ENCODE data around the gene CCDC13.

The CCDC13 gene

DNA sequence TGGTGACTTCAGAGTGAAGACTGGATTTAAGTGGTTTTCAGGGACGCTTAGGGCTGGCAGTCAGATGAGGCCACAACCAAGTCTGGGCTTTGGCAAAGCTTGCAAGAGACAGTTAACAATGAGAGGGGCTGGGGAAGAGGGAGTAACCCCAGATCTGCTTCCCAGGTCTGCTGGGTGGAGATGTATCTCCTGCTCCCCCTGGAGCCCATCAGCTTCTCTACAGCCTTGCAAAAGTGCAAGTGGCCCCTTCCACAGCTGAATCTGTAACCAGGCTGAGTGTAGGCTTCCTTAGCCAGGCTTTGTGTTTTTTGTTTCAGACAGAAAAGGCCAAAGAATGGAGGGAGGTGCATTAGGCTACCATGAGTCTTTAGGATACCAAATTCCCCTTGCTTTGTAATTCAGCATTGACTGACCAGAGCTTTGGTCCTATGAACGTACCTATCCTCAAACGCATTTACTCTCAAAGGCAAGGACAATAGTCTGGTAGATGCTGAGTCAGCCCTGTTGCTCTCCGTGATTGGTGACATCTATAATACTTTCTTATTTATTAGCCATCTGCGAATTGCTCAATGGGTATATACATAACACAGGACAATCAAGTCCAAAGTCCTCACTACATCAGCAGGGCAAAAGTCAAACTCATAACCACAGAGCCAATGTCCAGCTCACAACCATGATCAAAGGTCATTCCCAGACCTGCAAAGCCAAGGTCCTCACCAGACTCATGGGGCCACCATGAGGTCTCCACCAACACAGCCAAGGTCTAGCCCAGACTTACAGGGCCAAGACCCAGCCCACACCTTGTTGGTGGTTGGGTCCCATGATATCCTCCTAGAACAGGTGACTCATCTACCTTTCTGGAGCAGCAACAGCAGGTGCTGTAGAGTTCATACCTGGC lies 17.1 kb downstream of the CCDC13 start:
- Histone ChIP-seq H3K4me1 (ENCODE audit: control extremely low read depth in 1 of 4, control insufficient read depth in 4 of 4, insufficient read depth in 4 of 4, low read length in 3 of 4) (peaks cover 0 to under 1% (median 0%) of the 10 kb centered on the region in 4 experiments), H3K36me3 (ENCODE audit: control insufficient read depth in 4 of 4, insufficient read depth in 4 of 4, low read length in 3 of 4) (no peaks in the 10 kb centered on the region), H3K27ac (ENCODE audit: insufficient read depth in 1 of 2, low read depth in 1 of 2, low read length in 2 of 2, poor library complexity in 1 of 2, severe bottlenecking in 2 of 2) (no peak overlapping the region), H3K9me3 (ENCODE audit: control extremely low read depth in 1 of 5, control insufficient read depth in 4 of 5, insufficient read depth in 2 of 5, low read depth in 1 of 5, low read length in 4 of 5) (no peaks in the 10 kb centered on the region), H3K27me3 (replicated peaks in 2 of 5; ENCODE audit: control insufficient read depth in 4 of 5, insufficient read depth in 5 of 5, low read length in 4 of 5) (peaks cover 0 to 2% (median 0%) of the 10 kb centered on the region in 5 experiments), H3K4me3 (ENCODE audit: control insufficient read depth in 1 of 7, extremely low read depth in 1 of 7, insufficient read depth in 4 of 7, low read depth in 2 of 7, low read length in 6 of 7) (no peak overlapping the region)
- DNase-seq: peak; percentile 27 to 52 (median 48)
- POLR2A ChIA-PET: no interaction called here
- WGBS (ENCODE audit: insufficient coverage): 79% methylated on average over 4 of the region's 5 CpGs
- CTCF ChIA-PET: interaction anchor here (0.8 to 6.3 kb wide), 10 partner anchors 10 to 215 kb away, joined by 3 to 49 read pairs (median 3); no protein-coding TSS in a partner anchor

DNA sequence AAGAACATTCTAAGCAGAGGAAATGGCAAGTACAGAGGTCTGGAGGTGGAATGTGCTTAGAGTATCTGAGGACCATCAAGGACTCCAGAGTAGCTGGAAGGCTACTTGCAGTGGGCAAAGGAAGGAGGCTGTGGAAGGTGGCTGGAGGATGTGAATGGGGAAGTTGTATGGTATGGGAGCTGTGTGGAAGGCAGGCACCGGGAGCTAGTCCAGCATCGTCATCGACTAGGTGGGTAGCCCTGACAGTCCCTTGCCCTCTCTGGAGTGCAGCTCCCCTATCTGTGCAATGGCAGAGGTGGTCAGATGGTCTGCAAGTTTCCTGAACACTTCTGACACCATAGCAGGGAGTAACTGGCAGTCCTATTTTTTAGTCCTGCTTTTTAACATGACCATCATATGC lies 19.3 kb downstream of the CCDC13 start:
- DNase-seq: no peak
- H3K27ac ChIP-seq (ENCODE audit: insufficient read depth in 1 of 2, low read depth in 1 of 2, low read length in 2 of 2, poor library complexity in 1 of 2, severe bottlenecking in 2 of 2): no peak overlapping the region
- WGBS (ENCODE audit: insufficient coverage): 93% methylated on average over 3 of the region's 3 CpGs
- POLR2A ChIA-PET: no interaction called here
- H3K4me3 ChIP-seq (ENCODE audit: control insufficient read depth in 1 of 7, extremely low read depth in 1 of 7, insufficient read depth in 4 of 7, low read depth in 2 of 7, low read length in 6 of 7): no peak overlapping the region
- H3K9me3 ChIP-seq (ENCODE audit: control extremely low read depth in 1 of 5, control insufficient read depth in 4 of 5, insufficient read depth in 2 of 5, low read depth in 1 of 5, low read length in 4 of 5): no peaks in the 10 kb centered on the region
- CTCF ChIA-PET: interaction anchor here (0.7 to 6.3 kb wide), 3 partner anchors 8 to 85 kb away, joined by 3 to 49 read pairs (median 3); no protein-coding TSS in a partner anchor
- H3K4me1 ChIP-seq (ENCODE audit: control extremely low read depth in 1 of 4, control insufficient read depth in 4 of 4, insufficient read depth in 4 of 4, low read length in 3 of 4): no peaks in the 10 kb centered on the region
- no peaks in the 10 kb centered on the region for H3K36me3 ChIP-seq (ENCODE audit: control insufficient read depth in 4 of 4, insufficient read depth in 4 of 4, low read length in 3 of 4)
- peaks cover 0 to 2% (median 0%) of the 10 kb centered on the region in 5 experiments for H3K27me3 ChIP-seq (replicated peaks in 2 of 5; ENCODE audit: control insufficient read depth in 4 of 5, insufficient read depth in 5 of 5, low read length in 4 of 5)

DNA sequence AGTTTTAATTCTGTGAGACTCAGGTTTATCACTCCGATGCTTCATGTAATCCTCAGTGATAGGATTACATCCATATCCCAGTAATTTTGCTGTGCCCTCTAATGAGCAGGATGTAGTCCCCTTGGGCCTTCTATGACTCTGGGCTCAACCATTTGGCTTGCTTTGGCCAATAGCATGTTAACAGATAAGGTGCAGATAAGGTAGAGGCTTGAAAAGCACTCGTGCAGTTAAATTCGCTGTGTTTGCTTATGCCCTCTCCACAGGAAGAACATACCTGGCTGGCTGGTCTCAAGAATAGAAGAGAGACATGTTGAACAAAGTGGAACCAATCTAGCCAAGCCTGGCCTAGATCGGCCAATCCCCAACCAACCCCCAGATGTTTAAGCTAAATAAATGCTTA lies 20.1 kb downstream of the CCDC13 start:
- POLR2A ChIA-PET: no interaction called here

DNA sequence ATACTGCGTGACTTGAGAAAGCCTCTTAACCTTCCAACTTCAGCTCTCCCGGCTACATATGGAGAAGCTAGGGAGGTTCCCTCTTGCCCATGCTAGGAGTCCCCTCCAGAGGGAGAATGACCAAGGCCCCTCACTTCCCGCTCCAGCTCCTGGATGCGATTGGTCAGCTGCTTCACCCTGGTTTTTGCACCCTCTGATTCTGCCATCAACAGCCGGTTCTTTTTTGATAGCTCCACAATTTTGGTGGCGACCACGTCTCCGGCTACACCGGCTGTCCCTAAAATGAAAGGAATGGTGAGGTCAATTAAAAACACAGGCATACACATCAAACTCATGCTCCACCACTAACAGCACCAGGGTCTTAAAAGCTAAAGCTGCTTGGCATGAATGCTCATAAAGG lies 20.6 kb downstream of the CCDC13 start:
- no peak for DNase-seq
- CTCF ChIA-PET: interaction anchor here (2.0 to 2.1 kb wide), 3 partner anchors 10 to 26 kb away, joined by 4 to 14 read pairs (median 8); no protein-coding TSS in a partner anchor

More for the DNA sequence above, 20.1 kb downstream of the CCDC13 start:
- no peaks in the 10 kb centered on the region for H3K9me3 ChIP-seq (ENCODE audit: control extremely low read depth in 1 of 5, control insufficient read depth in 4 of 5, insufficient read depth in 2 of 5, low read depth in 1 of 5, low read length in 4 of 5)
- no peaks in the 10 kb centered on the region for H3K4me1 ChIP-seq (ENCODE audit: control extremely low read depth in 1 of 4, control insufficient read depth in 4 of 4, insufficient read depth in 4 of 4, low read length in 3 of 4)
- no peak overlapping the region for H3K27ac ChIP-seq (ENCODE audit: insufficient read depth in 1 of 2, low read depth in 1 of 2, low read length in 2 of 2, poor library complexity in 1 of 2, severe bottlenecking in 2 of 2)
- WGBS (ENCODE audit: insufficient coverage): 96% methylated on average over 3 of the region's 4 CpGs
- H3K4me3 ChIP-seq (ENCODE audit: control insufficient read depth in 1 of 7, extremely low read depth in 1 of 7, insufficient read depth in 4 of 7, low read depth in 2 of 7, low read length in 6 of 7): no peak overlapping the region
- DNase-seq: no peak
- H3K36me3 ChIP-seq (ENCODE audit: control insufficient read depth in 4 of 4, insufficient read depth in 4 of 4, low read length in 3 of 4): no peaks in the 10 kb centered on the region
- CTCF ChIA-PET: interaction anchor here (0.7 to 2.1 kb wide), 4 partner anchors 9 to 86 kb away, joined by 3 to 14 read pairs (median 6); no protein-coding TSS in a partner anchor
- peaks cover 0 to 2% (median 0%) of the 10 kb centered on the region in 5 experiments for H3K27me3 ChIP-seq (replicated peaks in 2 of 5; ENCODE audit: control insufficient read depth in 4 of 5, insufficient read depth in 5 of 5, low read length in 4 of 5)

DNA sequence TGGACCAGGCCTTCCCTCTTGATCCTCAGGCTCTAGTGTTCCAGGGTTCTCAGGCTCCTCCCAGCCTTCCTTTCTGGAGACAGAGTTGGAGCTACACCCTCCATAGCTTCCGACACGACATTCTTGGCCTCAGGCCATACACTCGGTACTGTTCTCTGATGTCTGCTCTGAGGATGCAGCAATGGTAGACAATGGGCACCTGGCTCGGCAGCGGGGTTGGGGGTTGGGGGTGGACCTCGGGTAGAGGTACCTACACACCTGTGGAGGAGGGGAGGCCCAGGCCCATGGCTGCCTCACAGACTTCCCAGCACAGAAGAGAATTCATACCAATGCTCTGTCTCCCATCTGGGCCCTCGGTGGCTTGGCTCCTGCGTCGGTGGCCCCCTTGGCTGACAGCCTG lies 21.4 kb downstream of the CCDC13 start:
- Histone ChIP-seq H3K27me3 (replicated peaks in 2 of 5; ENCODE audit: control insufficient read depth in 4 of 5, insufficient read depth in 5 of 5, low read length in 4 of 5) (peaks cover 0 to 2% (median 0%) of the 10 kb centered on the region in 5 experiments), H3K4me1 (ENCODE audit: control extremely low read depth in 1 of 4, control insufficient read depth in 4 of 4, insufficient read depth in 4 of 4, low read length in 3 of 4) (no peaks in the 10 kb centered on the region), H3K27ac (ENCODE audit: insufficient read depth in 1 of 2, low read depth in 1 of 2, low read length in 2 of 2, poor library complexity in 1 of 2, severe bottlenecking in 2 of 2) (no peak overlapping the region), H3K4me3 (ENCODE audit: control insufficient read depth in 1 of 7, extremely low read depth in 1 of 7, insufficient read depth in 4 of 7, low read depth in 2 of 7, low read length in 6 of 7) (no peak overlapping the region), H3K9me3 (ENCODE audit: control extremely low read depth in 1 of 5, control insufficient read depth in 4 of 5, insufficient read depth in 2 of 5, low read depth in 1 of 5, low read length in 4 of 5) (no peaks in the 10 kb centered on the region), H3K36me3 (ENCODE audit: control insufficient read depth in 4 of 4, insufficient read depth in 4 of 4, low read length in 3 of 4) (no peaks in the 10 kb centered on the region)
- DNase-seq: no peak
- ChIA-PET CTCF (interaction anchor here (1.0 to 2.1 kb wide), 4 partner anchors 10 to 80 kb away, joined by 3 to 14 read pairs (median 6); no protein-coding TSS in a partner anchor), POLR2A (interaction anchor here (1.3 kb wide), 1 partner anchor 11 kb away, joined by 3 read pairs; no protein-coding TSS in a partner anchor)
- 98% methylated on average over 9 of the region's 9 CpGs for WGBS (ENCODE audit: insufficient coverage)

More for the DNA sequence above, 20.6 kb downstream of the CCDC13 start:
- H3K4me1 ChIP-seq (ENCODE audit: control extremely low read depth in 1 of 4, control insufficient read depth in 4 of 4, insufficient read depth in 4 of 4, low read length in 3 of 4): no peaks in the 10 kb centered on the region
- H3K27ac ChIP-seq (ENCODE audit: insufficient read depth in 1 of 2, low read depth in 1 of 2, low read length in 2 of 2, poor library complexity in 1 of 2, severe bottlenecking in 2 of 2): no peak overlapping the region
- 97% methylated on average over 6 of the region's 9 CpGs for WGBS (ENCODE audit: insufficient coverage)
- no peak overlapping the region for H3K4me3 ChIP-seq (ENCODE audit: control insufficient read depth in 1 of 7, extremely low read depth in 1 of 7, insufficient read depth in 4 of 7, low read depth in 2 of 7, low read length in 6 of 7)
- no peaks in the 10 kb centered on the region for H3K36me3 ChIP-seq (ENCODE audit: control insufficient read depth in 4 of 4, insufficient read depth in 4 of 4, low read length in 3 of 4)
- no peaks in the 10 kb centered on the region for H3K9me3 ChIP-seq (ENCODE audit: control extremely low read depth in 1 of 5, control insufficient read depth in 4 of 5, insufficient read depth in 2 of 5, low read depth in 1 of 5, low read length in 4 of 5)
- POLR2A ChIA-PET: no interaction called here
- peaks cover 0 to 2% (median 0%) of the 10 kb centered on the region in 5 experiments for H3K27me3 ChIP-seq (replicated peaks in 2 of 5; ENCODE audit: control insufficient read depth in 4 of 5, insufficient read depth in 5 of 5, low read length in 4 of 5)

DNA sequence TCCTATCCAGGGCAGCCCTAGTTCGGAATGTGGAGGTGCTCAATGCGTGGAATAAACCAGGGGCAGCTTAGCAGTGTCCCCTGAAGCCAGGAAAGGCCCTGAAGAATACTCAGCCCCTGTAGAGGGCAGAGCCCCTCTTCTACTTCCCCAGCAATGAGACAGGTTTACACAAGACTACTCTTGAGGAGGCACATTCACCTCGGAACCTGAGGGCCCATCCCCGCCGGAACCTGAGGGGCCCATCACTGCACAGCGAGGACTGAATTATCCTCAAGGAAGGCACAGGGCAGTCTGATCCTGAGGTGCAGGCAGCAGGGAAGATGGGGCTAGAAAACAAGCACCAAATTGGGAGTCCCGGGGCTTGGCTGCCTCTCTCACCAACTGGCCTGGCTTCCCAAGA lies 22.2 kb downstream of the CCDC13 start:
- POLR2A ChIA-PET: interaction anchor here (1.3 kb wide), 1 partner anchor 12 kb away, joined by 3 read pairs; no protein-coding TSS in a partner anchor
- no peaks in the 10 kb centered on the region for H3K9me3 ChIP-seq (ENCODE audit: control extremely low read depth in 1 of 5, control insufficient read depth in 4 of 5, insufficient read depth in 2 of 5, low read depth in 1 of 5, low read length in 4 of 5)
- peaks cover 0 to 2% (median 0%) of the 10 kb centered on the region in 5 experiments for H3K27me3 ChIP-seq (replicated peaks in 2 of 5; ENCODE audit: control insufficient read depth in 4 of 5, insufficient read depth in 5 of 5, low read length in 4 of 5)
- WGBS (ENCODE audit: insufficient coverage): 95% methylated on average over 7 of the region's 7 CpGs
- H3K27ac ChIP-seq (ENCODE audit: insufficient read depth in 1 of 2, low read depth in 1 of 2, low read length in 2 of 2, poor library complexity in 1 of 2, severe bottlenecking in 2 of 2): no peak overlapping the region
- H3K36me3 ChIP-seq (ENCODE audit: control insufficient read depth in 4 of 4, insufficient read depth in 4 of 4, low read length in 3 of 4): no peaks in the 10 kb centered on the region
- no peaks in the 10 kb centered on the region for H3K4me1 ChIP-seq (ENCODE audit: control extremely low read depth in 1 of 4, control insufficient read depth in 4 of 4, insufficient read depth in 4 of 4, low read length in 3 of 4)
- no peak for DNase-seq
- CTCF ChIA-PET: interaction anchor here (1.0 to 2.1 kb wide), 6 partner anchors 9 to 205 kb away, joined by 3 to 14 read pairs (median 5); no protein-coding TSS in a partner anchor
- H3K4me3 ChIP-seq (ENCODE audit: control insufficient read depth in 1 of 7, extremely low read depth in 1 of 7, insufficient read depth in 4 of 7, low read depth in 2 of 7, low read length in 6 of 7): no peak overlapping the region
